Activated B cell treated with CpG ODN at 0.5 μM for 24 hours (primary cell): ENCODE measurements around the gene JMJD1C. TPM values are rescaled to one million over a fixed set of nuclear protein-coding genes. Genes with fewer than 3 reads are reported as not detected.
"Not testable (repeated sequence)": the region's sequence is repeated elsewhere in the genome, so short reads cannot be mapped to it uniquely, and the experiment has no call there.

Experiments
- ATAC-seq: fragments of 200-7000 bp; cut with Tn5 transposase; one replicate; pipeline ENCODE4 v1.10.0; 2021; ENCODE audit warnings: low read depth, mild to moderate bottlenecking, moderate library complexity
- CTCF ChIA-PET: fragments of 350-600 bp; sonication (Branson Sonifier 250); formaldehyde crosslinking; loops from one replicate; lab custom pipeline; 2021; ENCODE audit warnings: antibody characterized with exemption; lab: Charles Lee
- POLR2A ChIA-PET: fragments of 350-600 bp; sonication (Branson Sonifier 250); formaldehyde crosslinking; loops from one replicate; lab custom pipeline; 2021; ENCODE audit warnings: antibody characterized with exemption; lab: Charles Lee
- DNase-seq: peaks from one replicate; pipeline ENCODE4 v3.0.0; 2022
- H3K27ac Mint-ChIP-seq: one replicate; pipeline ENCODE4 v1.8.0; 2020; ENCODE audit warnings: mixed read lengths
- H3K27me3 Mint-ChIP-seq: one replicate; pipeline ENCODE4 v1.8.0; 2021; ENCODE audit warnings: mixed read lengths
- H3K36me3 Mint-ChIP-seq: one replicate; pipeline ENCODE4 v1.8.0; 2021; ENCODE audit warnings: low read depth, mixed read lengths
- H3K4me1 Mint-ChIP-seq: one replicate; pipeline ENCODE4 v1.8.0; 2021; ENCODE audit warnings: mixed read lengths
- H3K4me3 Mint-ChIP-seq: one replicate; pipeline ENCODE4 v1.8.0; 2020; ENCODE audit warnings: mild to moderate bottlenecking, mixed read lengths
- H3K9me3 Mint-ChIP-seq: one replicate; pipeline ENCODE4 v1.8.0; 2020; ENCODE audit warnings: mixed read lengths
- intact Hi-C: fragments of 100-400 bp; cut with micrococcal nuclease; formaldehyde crosslinking; loops from one replicate; pipeline ENCODE4 v1.15.1; 2024
- total RNA-seq: library from RNA; stranded (reverse); gene quantifications from 2 replicates; pipeline ENCODE4 v1.2.3, GENCODE V29; 2022
- TF ChIP-seq, protein P1 (sequence below): fragments of 200-600 bp; IDR thresholded peaks from one replicate; pipeline ENCODE4 v1.8.0; 2022; ENCODE audit warnings: antibody characterized with exemption, mild to moderate bottlenecking

Gene JMJD1C
- total RNA-seq, 1 donor from 2014 or later = 176 TPM

DNA sequence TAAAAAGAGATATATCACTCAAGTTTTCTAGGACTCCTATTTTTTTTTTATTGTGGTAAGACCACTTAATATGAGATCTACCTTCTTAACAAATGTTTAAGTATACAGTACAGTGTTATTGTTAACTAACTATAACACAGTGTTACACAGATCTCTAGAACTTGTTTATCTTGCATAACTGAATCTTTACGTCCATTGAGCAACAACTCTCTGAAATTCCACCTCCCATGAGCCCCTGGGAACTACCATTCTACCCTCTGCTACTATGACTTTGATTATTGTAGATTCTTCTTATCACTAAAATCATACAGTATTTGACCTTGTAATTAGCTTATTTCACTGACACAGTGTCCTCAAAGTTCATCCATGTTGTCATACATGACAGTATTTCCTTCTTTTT is 32.9 kb upstream of the JMJD1C start:
- Mint-ChIP-seq H3K4me1 (peaks cover 26% of the 10 kb centered on the region), H3K27ac (no peak overlapping the region), H3K36me3 (peaks cover 11% of the 10 kb centered on the region), H3K4me3 (no peak overlapping the region), H3K27me3 (no peaks in the 10 kb centered on the region), H3K9me3 (no peaks in the 10 kb centered on the region)
- DNase-seq = no peak
- no peak for ATAC-seq
- CTCF ChIA-PET = no interaction called here
- intact Hi-C loops = no loop called here
- TF ChIP-seq, protein P1, sequence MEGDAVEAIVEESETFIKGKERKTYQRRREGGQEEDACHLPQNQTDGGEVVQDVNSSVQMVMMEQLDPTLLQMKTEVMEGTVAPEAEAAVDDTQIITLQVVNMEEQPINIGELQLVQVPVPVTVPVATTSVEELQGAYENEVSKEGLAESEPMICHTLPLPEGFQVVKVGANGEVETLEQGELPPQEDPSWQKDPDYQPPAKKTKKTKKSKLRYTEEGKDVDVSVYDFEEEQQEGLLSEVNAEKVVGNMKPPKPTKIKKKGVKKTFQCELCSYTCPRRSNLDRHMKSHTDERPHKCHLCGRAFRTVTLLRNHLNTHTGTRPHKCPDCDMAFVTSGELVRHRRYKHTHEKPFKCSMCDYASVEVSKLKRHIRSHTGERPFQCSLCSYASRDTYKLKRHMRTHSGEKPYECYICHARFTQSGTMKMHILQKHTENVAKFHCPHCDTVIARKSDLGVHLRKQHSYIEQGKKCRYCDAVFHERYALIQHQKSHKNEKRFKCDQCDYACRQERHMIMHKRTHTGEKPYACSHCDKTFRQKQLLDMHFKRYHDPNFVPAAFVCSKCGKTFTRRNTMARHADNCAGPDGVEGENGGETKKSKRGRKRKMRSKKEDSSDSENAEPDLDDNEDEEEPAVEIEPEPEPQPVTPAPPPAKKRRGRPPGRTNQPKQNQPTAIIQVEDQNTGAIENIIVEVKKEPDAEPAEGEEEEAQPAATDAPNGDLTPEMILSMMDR = no peak
- POLR2A ChIA-PET = no interaction called here

DNA sequence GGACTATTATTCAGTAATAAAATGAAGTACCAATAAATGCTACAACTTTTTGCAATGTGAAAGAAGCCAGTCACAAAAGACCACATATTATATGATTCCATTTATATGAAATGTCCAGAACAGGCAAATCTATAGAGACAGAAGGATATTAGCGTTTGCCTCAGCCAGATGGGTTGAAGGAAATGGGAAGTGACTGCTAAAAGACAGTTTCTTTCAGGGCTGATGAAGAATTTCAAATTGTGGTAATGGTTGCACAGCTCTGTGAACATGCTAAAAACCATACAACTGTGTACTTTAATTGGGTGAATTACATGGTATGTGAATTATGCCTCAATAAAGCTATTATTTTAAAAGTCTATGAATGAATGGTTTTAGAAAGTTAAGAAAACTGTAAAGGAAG is 31.5 kb upstream of the JMJD1C start:
- DNase-seq (no peak), ATAC-seq (no peak)
- POLR2A ChIA-PET = no interaction called here
- no peaks in the 10 kb centered on the region for H3K27me3 Mint-ChIP-seq
- H3K27ac Mint-ChIP-seq = no peak overlapping the region
- TF ChIP-seq, protein P1 = no peak
- CTCF ChIA-PET = no interaction called here
- H3K9me3 Mint-ChIP-seq = no peaks in the 10 kb centered on the region
- peaks cover 11% of the 10 kb centered on the region for H3K36me3 Mint-ChIP-seq
- H3K4me3 Mint-ChIP-seq = no peak overlapping the region
- H3K4me1 Mint-ChIP-seq = peaks cover 24% of the 10 kb centered on the region
- intact Hi-C loops = loop anchor here (2.0 kb wide), 1 partner anchor 17 kb away; no protein-coding TSS in a partner anchor

DNA sequence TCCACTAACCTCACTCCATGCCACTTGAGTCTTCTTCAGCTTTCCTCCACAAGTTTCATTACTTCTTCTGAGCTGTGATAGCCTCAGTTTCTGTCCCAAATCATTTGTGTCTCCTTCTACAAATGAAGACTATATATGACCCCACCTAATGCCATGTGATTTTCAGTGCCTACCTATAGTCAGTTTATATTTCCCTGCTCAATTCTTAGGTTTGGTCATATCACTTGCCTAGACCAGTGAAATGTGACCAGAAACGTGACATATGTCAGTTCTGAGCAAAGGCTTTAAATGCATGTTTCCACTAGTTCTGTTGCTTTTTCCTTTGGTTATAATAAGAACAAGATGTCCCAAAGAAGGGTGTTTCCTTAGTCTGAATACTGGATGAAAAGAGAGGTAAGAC is 30.8 kb upstream of the JMJD1C start:
- Mint-ChIP-seq H3K4me1 (peaks cover 24% of the 10 kb centered on the region), H3K27ac (no peak overlapping the region), H3K9me3 (no peaks in the 10 kb centered on the region), H3K4me3 (no peak overlapping the region), H3K36me3 (peaks cover 11% of the 10 kb centered on the region), H3K27me3 (no peaks in the 10 kb centered on the region)
- DNase-seq = no peak
- CTCF ChIA-PET = no interaction called here
- intact Hi-C loops = loop anchor here (2.0 kb wide), 1 partner anchor 18 kb away; no protein-coding TSS in a partner anchor
- TF ChIP-seq, protein P1 = no peak
- POLR2A ChIA-PET = no interaction called here
- ATAC-seq = no peak

DNA sequence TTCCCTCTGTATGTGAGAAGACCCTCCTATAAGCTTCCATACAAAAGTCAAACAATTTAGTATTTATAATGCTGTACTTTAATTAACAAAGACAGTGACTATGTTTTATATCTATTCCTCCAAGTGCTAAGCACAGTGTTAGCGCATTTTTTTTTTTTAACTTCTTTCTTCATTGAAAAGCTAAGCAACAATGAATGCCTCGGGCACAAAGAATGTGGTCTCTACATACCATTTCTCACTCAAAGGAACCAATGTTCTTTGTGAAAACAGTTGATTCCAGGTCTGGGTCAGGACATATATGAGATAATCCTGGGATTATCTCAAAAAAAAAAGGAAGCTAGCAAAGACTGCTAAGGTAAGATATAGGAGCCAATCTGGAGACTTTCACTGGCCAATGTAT is 29.2 kb upstream of the JMJD1C start:
- TF ChIP-seq, protein P1 = no peak
- no peak overlapping the region for H3K27ac Mint-ChIP-seq
- DNase-seq (no peak), ATAC-seq (no peak)
- no peaks in the 10 kb centered on the region for H3K9me3 Mint-ChIP-seq
- no peak overlapping the region for H3K4me3 Mint-ChIP-seq
- intact Hi-C loops = no loop called here
- no peaks in the 10 kb centered on the region for H3K27me3 Mint-ChIP-seq
- peaks cover 4% of the 10 kb centered on the region for H3K36me3 Mint-ChIP-seq
- POLR2A ChIA-PET = no interaction called here
- CTCF ChIA-PET = no interaction called here
- peaks cover 24% of the 10 kb centered on the region for H3K4me1 Mint-ChIP-seq

DNA sequence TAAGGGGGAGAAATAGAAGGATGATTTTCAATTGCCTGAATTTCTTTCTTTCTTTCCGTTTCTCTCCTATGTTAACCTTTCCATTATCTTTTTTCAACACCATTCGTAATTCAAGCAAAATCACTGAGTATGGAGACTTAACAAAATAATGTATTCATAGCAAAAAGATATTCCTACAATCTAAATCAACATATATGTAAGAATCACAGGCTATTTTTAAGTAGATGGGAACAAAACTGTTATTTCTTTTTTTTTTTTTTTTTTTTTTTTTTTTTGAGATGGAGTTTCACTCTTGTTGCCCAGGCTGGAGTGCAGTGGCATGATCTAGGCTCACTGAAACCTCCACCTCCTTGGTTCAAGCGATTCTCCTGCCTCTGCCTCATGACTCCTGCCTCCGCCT is 27.2 kb upstream of the JMJD1C start:
- ChIA-PET POLR2A (no interaction called here), CTCF (no interaction called here)

DNA sequence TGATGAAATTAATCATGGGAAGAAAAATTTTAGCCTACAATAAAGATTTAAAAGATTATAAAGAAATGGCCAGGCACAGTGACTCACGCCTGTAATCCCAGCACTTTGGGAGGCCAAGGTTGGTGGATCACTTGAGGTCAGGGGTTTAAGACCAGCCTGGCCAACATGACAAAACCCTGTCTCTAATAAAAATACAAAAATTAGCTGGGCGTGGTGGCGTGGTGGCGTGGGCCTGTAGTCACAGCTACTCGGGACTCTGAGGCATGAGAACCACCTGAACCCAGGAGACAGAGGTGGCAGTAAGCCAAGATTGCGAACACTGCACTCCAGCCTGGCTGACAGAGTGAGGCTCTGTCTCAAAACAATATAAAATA is 26.5 kb upstream of the JMJD1C start:
- DNase-seq, H3K36me3 Mint-ChIP-seq, H3K27ac Mint-ChIP-seq, CTCF ChIA-PET, intact Hi-C loops, H3K9me3 Mint-ChIP-seq, ATAC-seq, POLR2A ChIA-PET, H3K27me3 Mint-ChIP-seq, H3K4me3 Mint-ChIP-seq: not testable (repeated sequence)
- peaks cover 15% of the 10 kb centered on the region for H3K4me1 Mint-ChIP-seq

More for the DNA sequence above, 27.2 kb upstream of the JMJD1C start:
- no peaks in the 10 kb centered on the region for H3K27me3 Mint-ChIP-seq
- DNase-seq = no peak
- H3K27ac Mint-ChIP-seq = no peak overlapping the region
- intact Hi-C loops = no loop called here
- peaks cover 20% of the 10 kb centered on the region for H3K4me1 Mint-ChIP-seq
- TF ChIP-seq, protein P1 = no peak
- H3K4me3 Mint-ChIP-seq = no peak overlapping the region
- H3K36me3 Mint-ChIP-seq = peaks cover 4% of the 10 kb centered on the region
- no peak for ATAC-seq
- H3K9me3 Mint-ChIP-seq = no peaks in the 10 kb centered on the region
